ENCODE data around the gene IZUMO4.

Gene IZUMO4

DNA sequence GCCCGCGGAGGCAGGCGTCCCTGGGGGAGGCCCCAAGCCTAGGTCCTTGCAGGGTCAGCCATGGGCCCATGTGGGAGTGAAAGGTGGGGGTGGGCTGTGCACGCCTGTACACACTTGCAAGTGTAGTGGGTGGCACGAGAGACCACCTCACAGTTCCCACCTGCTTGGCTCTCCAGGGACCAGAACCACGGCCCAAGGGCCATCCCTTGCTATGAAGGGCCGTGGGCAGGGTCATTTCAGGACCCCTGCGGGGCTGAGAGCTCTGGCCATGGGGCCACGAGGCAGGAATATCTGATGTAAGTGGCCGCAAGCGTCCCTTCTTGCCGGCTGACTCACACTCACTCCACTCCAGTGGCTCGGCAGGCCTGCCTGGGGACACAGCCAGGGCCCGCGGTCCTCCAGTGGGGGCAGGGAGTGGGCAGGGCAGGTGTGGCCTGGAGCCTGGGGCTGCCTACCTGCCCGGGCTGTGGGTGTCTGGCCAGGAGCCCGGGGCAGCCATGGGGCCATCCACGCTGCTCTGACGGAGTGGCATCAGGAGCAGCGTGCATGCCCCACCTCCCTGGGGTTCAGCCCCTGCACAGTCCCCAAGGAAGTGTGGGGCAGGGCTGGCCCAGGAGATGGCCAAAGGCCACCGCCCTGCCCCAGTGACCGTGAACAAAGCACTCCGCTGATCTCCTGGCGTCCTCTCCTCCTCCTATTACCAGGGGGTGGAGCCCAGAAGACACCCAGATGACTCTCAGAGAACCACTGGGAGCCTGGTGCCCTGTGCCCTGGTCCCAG lies 37.1 kb upstream of the IZUMO4 start:
- DNase-seq = peak; percentile 34

DNA sequence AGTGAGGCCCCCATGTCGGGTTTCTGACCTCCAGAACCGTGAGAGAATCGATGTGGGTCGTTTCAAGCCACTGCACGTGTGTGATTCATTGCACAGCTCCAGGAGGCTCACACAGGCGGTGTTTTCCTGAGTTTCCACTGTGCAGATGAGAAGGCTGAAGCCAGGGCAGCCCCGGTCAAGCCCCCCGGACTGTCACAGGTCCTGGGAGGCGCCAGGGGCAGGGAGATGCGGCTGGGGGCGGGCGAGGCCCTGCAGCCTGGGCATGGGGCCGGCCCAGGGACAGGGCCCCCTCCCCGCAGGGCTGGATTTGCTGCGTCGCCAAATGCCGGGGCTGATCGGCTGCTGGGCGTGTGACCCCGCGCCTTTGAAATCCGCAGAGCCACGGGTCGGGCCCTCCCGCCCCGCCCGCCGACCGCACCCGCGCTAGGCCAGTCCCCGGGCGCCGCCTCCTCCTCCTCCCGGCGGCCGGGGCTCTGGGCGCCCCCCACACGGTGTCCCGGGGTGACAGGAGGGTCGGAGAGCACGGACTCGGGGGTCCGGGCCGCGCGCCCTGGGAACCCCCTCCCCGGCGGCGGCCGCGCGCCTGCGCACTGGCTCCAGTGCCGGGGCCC lies 35.7 kb upstream of the IZUMO4 start:
- DNase-seq = no peak

DNA sequence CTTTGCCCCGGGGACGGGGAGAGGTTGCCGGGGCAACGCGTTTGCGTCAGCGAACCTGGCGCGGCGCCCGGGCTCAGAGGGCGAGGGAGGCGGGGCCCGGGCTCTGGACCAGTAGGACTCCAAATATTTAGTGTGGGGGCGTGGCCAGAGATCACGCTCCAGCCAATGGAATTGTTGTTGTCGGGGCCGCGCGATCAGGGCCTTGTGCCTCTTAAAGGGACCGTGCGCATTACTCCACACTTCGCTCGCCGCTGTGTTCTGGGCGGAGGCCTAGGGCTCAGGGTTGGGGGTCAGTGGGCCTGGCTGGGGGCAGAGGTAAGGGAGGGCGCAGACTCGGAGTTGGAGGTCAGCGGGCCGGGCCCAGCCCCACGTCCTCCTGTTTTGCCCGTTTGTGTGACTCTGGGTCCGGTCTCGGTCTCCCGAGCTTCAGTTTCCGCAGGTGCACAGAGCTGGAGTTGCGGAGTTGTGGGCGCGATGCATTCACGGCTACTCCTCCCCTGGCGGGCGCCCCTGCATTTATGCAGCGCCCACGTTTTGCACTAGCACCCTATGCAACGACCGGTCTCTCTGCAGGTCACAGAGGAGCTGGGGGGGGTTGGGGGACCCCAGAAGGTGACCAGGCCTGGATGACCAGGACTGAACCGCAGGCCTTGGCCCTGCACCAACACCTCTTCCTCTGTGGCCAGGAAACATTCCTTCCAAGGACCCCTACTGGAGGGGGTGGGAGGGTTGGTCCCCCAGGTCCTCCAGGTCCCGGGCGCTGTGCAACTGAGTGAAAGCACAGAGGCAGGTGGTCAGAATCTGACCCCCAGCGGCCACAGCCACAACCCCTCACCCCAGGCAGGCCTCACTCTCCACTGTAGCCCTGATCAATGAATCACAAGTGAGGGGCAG lies 35.0 kb upstream of the IZUMO4 start:
- peak; percentile 96 for DNase-seq

DNA sequence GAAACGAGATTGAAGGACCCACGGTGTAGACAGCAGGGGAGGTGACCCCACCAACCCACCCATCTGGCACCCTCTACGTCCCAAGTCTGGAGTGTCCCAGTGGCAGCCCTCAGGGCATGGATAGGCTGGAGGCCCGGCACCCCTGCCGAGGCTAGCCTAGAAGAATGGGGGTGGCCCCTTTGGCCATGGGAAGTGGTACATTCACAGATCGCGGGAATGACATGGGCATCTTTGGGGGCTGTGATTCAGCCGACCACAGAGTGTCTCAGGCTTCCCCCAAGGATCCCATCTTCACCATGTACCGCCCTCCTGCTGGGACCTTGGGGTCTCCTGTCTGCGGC lies 34.4 kb upstream of the IZUMO4 start:
- no peak for DNase-seq

DNA sequence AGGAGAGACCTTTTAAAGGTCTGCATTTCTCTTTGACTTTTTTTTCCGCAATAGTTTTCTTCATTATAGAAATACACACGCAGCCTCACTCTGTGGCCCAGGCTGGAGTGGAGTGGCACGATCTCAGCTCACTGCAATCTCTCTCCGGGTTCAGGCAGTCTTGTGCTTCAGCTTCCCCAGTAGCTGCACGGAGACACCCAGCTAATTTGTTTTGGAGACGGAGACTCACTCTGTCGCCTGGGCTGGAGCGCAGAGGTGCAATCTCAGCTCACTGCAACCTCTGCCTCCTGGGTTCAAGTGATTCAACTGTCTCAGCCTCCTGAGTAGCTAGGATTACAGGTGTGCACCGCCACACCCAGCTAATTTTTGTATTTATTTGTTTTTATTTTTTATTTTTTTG lies 33.9 kb upstream of the IZUMO4 start:
- no peak for DNase-seq

DNA sequence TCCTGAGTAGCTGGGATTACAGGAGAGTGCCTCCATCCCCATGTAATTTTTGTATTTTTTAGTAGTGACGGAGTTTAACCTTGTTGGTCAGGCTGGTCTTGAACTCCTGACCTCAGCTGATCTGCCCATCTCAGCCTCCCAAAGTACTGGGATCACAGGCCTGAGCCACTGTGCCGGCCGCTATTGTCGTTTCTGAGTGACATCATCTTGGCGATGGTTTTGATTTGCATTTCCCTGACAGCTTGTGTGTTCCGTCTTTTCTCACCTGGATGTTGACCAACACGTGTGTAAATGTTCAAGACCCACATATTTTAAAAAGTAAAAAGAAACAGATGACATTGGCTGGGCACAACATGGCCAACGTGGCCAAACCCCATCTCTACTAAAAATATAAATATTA lies 32.9 kb upstream of the IZUMO4 start:
- DNase-seq = no peak

DNA sequence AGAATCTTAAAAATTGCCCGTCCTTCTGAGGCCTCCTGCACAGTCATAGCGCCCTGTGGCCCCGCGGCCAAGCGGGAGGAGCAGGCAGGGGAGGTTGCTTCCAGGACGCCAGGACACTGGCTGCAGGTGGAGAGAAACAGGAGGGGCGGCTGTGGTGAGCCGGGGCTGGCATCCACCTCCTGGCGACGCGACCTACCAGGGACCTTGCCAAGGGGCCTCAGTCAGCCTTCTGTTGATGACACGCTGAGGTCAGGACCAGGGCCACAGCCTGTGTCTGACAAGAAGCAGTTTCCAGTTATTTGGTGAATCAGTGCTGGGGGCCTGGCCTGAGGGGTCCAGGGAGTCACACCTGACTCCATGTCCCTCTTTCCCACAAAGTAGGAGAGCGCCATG lies 32.3 kb upstream of the IZUMO4 start:
- no peak for DNase-seq

DNA sequence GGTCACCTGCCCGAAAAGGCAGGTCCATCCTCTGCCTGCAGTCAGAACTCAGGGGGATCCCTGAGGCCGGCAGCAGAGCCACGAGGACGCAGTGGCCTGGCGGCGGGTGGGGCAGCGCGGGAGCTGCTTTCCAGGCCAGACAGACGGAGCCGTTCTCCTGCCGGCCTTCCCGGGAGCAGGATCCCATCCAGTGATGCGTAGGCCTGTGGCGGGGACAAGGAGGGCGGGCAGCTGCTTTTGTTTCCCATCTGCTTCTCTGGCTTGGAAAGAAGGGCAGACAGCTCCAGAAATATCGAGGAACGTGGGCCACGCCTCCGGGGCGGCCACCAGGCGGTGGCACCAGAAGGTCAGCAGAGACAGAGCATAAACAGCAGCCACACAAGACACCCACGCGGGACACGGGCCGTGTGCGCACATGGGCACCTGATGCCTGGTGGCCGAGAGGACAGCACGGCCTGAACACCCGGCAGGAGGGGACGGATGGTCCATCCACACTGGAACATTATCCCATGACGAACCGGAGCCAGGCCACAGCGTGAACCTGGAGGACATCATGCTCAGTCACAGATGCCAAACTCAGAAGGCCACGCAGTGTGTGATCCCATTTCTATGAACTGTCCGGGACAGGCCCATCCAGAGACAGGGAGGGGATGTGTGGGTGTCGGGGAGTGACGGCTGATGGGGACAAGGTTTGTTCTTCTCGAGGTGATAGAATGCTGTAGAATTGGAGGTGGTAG lies 31.8 kb upstream of the IZUMO4 start:
- no peak for DNase-seq

DNA sequence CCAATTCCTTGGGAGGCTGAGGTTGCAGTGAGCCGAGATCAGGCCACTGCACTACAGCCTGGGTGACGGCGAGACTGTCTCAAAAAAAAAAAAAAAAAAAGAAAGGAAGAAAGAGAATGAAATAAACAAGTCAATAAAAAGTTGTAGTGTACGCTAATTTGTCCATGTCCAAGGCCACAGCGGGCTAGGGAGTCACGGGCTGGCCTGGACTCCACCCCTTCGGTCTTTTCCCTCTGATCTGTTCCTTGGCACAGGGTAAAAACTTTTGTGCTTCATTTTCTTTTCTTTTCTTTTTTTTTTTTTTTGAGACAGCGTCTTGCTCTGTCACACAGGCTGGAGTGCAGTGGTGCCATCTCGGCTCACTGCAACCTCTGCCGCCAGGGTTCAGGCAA lies 26.3 kb upstream of the IZUMO4 start:
- DNase-seq = no peak

DNA sequence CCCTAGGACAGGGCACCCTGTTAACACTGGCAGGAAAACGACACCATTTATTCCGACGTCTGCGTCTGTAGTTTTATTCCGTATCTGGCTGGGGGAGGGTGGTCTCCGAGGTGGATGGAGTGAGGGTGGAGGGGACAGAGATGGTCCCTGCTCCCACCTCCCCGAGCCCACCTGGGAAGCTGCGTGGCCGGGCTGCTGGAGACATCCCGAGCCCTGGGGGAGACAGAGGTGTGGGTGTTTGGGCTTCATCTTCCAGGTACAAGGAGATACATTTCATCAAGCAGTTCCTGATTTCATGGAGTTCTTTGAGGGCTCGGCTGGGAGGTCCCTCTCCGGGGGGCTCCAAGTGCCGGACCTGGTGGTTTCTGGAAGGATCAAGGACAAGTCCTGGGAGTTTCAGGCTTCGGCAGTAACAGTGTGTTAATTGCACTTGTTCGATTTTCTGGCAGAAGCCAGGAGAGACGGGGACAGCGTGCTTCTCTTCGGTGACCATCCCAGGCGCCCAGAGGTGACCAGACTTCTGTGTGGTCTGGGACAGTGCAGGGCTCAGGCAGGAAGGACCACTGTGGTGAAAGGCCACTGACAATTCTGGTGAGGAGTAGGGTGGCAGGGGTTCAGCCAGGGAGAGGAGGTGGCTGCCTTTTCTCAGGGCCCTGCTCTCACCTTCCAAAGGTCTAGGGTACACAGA lies 25.6 kb upstream of the IZUMO4 start:
- DNase-seq = no peak

DNA sequence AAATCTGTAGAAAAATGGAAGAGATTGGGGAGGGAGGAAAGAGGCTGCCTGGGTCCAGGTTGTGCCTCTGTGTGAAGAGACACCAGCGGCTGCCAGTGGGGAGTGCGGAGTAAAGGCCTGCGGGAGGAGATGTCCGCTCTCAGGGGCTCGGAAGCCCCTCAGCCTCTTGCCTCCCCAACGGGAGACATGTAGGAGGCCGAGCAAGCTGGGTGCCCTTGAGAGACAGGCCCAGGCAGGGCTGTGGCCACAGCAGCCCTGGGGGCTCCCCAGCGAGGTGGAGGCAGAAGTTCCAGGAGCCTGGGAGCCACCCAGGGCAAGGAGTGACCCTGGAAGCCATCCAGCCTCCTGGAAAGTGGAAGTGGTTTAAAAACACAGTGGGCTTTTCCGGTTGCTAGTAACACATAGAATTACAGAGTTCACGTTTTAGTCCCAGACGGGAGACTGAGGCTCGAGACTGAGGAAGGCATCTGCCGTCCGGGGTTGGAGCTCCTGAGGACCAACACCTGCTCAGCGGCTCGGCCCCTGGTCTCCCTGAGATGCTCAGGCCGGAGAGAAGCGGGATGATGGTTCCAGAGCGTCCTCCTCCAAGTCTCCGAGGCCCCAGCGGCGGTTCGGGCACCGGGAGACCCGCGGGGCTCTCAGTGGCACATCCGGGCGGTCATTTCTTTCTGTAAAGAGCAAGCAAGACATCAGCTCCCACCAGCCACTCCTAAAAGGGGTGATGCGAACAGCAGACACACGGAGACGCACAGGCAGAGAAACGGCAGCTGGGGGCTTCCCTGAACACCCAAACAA lies 23.8 kb upstream of the IZUMO4 start:
- no peak for DNase-seq

DNA sequence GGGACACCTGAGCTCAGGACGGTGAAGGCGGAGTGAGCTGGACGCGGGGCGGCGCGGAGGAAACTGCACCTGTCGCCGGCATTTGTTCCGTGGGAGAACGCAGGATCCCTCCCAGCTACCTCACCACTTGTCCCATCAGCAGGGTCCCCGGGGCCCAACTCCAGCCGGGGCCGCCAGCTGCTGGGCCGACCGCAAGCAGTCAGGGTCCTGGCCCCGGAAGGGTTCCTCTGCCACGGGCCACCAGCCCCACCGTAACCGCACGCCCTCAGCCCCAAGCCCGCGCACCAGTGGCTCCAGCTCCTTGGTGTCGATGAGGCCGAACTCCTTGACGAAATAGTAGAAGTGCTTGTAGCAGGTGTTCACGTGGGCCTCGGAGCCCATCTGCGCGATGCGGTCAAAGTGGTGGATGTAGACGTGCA lies 20.2 kb upstream of the IZUMO4 start:
- no peak for DNase-seq

DNA sequence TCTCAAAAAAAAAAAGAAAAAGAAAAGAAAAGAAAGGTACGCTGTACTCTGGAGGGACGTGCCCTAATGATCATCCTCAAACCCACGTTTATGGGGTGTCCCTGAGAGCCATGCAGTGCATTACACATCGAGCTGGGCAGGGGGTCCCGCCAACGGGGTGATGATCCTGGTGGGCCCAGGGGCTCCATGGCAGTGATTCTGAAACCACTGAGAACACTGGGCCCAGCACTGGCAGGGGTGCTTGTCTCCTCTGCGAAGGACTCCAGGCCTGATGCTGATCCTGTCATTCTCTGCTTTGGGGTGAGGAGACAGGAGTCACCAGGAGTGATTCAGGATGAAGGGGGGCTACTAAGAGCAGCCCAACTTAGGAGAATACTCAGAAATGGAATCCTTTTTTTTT lies 19.3 kb upstream of the IZUMO4 start:
- DNase-seq = no peak

DNA sequence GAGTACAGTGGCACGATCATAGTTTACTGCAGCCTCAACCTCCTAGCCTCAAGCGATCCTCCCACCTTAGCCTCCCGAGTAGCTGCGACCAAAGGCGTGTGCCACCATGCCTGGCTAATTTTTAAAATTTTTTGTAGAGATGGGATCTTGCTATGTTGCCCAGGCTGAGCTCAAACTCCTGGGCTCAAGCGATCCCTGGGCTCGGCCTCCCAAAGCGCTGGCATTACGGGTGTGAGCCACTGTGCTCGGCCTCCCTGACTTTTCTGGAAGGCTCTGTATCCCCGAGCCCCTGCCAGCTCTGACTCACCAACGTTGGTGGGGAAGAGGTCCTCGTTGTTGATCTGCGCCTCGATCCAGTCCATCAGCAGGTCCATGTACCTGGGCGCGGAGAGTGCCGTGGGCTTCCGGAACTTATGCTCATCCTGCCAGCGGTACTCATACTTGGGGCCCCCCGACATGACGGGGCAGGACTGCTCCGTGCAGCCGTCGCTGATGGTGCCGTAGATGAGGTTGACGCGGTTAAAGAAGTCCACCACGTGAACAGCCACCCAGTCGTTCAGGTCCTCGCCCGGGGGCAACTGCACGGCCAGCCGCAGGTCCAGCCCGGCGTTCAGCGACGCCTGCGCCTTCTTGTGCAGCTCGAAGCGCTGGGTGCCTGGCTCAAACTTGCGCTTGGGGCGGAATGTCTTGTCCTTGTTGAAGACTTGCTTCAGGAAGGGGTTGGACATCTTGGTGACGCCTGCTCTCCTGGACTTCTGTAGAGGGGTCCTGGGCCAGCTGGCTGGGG lies 18.7 kb upstream of the IZUMO4 start:
- DNase-seq = no peak

DNA sequence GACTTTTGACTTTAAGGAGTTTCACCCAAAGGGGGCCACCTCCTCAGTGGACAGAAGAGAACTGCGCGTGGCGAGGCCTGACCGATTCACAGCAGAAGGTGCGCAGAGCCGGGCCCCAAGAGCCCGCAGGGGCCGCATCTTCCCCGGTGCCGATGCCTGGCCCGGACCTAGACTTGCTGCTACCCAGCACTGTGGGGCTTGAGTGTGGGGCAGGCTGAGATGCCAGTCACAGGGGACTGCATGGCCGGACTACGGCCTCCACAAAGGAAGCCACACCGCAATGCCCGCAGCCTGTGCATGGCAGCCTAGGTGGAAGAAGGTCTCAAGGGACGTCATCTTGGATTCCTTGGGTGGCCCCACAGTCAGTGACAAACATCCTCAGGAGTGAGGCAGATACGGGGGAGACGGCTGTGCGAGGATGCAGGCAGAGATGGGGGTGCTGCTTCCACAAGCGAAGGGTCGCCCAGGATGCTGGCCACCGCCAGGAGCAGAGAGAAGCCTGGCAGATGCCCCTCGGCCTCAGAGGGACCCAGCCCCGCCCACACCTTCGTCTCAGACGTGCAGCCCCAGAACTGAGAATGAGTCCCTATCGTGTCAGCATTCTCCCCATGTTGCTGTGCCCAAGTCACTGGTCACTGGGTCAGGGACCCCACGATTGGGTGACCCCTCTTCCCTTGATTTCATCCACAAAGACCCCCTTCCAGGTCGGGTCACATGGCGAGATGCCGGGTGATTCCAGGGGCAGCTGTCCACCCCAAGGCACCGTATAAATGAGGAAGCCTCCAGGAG lies 17.4 kb upstream of the IZUMO4 start:
- DNase-seq = no peak

DNA sequence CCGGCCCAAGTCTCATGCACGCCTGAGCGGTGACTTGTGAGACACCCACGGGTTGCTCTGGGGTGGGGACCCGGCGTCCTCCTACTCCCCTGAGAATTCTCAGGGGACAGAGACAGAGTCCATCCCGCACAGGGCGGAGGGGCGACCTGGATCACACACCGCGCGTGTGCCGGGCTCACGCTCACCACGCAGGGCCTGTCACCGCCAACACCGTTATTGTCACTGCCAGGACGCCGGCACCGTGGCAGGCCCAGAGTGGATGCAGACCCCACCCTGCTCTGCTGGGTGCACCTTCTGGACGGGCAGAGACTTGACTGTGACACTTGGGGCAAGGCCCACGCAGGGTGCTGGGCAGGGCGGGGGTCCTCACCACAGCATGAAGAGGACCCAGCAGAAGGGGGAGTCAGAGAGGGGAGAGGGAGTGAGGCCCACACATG lies 16.8 kb upstream of the IZUMO4 start:
- no peak for DNase-seq

DNA sequence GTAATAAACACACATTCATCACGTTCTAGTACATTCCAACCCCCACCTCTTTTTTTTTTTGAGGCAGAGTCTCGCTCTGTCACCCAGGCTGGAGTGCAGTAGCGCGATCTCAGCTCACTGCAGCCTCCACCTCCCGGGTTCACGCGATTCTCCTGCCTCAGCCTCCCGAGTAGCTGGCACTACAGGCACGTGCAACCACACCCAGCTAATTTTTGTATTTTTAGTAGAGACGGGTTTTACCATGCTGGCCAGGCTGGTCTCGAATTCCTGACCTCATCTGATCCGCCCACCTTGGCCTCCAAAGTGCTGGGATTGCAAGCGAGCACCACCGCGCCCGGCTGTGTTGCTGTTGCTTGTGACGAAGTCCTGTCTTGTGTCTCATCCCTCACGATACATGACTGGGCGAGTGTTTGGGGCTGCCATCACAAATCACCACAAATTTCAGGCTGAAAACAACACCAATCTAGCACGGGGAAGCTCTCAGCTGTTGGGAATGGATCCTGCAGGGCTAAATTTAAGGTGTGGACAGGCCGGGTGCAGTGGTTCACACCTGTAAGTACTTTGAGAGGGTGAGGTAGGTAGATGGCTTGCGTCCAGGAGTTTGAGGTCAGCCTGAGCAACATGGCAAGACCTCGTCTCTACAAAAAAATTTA lies 16.3 kb upstream of the IZUMO4 start:
- no peak for DNase-seq

DNA sequence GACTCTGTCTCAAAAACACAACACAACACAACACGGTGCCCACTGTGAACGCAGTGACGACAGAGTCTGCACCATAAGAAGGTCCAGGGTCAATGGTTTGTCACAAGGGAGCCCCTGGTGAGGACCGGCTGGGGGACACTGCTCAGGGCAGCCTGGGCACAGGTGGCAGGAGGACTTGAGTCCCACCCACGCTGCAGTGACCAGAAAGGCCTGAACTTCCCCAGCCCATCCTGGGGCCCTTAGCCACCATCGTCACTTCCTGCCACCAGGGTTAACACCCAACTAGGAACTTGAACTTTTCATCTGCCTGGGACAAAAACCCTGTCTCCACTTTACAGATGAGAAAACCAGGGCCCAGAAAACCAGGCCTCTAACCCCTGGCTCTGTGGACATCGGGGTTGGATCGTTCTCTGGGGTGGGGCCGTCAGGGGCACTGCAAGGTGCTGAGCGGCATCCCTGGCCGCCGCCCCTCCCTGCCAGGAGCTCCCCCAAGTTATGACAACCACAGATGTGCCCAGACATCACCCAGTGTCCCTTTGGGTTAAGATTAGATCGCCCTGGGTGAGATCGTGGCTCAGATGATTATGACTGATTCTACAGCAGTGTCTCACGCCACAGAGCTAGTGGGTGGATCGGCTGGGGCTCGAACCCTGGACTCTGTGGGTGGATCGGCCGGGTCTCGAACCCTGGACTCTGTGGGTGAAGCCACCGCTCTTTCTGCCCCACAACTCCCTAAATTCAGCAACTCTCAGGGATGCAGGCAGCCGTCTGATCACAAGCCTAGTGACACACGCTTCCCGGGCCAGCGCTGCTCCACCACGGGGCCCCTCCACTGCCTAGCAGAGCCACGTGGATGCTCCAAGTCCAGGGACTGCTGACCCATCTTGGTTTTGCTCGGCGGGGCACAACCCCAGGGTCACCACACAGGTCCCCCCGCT lies 14.6 kb upstream of the IZUMO4 start:
- no peak for DNase-seq
